H1 (cell line): Measurements from ENCODE around the gene RPTOR. TPM values are rescaled to one million over a fixed set of nuclear protein-coding genes. Genes with fewer than 3 reads are reported as not detected.

Experiments
- CTCF ChIA-PET: fragments of 300-600 bp; sonication (Branson Sonifier 250); formaldehyde crosslinking; loops from one replicate; lab custom pipeline; 2021; ENCODE audit not compliant: partially characterized antibody; lab: Charles Lee
- POLR2A ChIA-PET: fragments of 300-600 bp; sonication (Branson Sonifier 250); formaldehyde crosslinking; loops from one replicate; lab custom pipeline; 2021; ENCODE audit warnings: inconsistent platforms; ENCODE audit not compliant: partially characterized antibody; lab: Charles Lee
- DNase-seq, 2 experiments: peaks; one replicate each; pipeline versions ENCODE4 v3.0.0 to v3.0.0-alpha.2; 2010 to 2022; ENCODE audit warnings: low spot score in 2 of 2, low read depth in 1 of 2, mixed read lengths in 1 of 2
- FAIRE-seq: peaks from 2 replicates; lab custom pipeline; 2011; peaks lifted over from hg19 to GRCh38; lab: Jason Lieb, UNC
- H2AFZ ChIP-seq: 2 replicates; pipeline ENCODE4 v1.8.1; 2012; ENCODE audit warnings: low read length, inconsistent platforms
- H2AK5ac ChIP-seq: 2 replicates; pipeline ENCODE4 v1.6.1; 2013; ENCODE audit warnings: low read depth, low read length
- H2BK120ac ChIP-seq: replicated peaks from 2 replicates; pipeline ENCODE3; 2013; ENCODE audit warnings: low read depth, low read length, inconsistent platforms
- H2BK12ac ChIP-seq: 2 replicates; pipeline ENCODE4 v1.6.1; 2013; ENCODE audit warnings: low read depth, low read length
- H2BK15ac ChIP-seq: 2 replicates; pipeline ENCODE4 v1.6.1; 2013; ENCODE audit warnings: low read length
- H2BK20ac ChIP-seq: 2 replicates; pipeline ENCODE4 v1.6.1; 2013; ENCODE audit warnings: low read length
- H2BK5ac ChIP-seq: 2 replicates; pipeline ENCODE4 v1.6.1; 2013; ENCODE audit warnings: low read depth, low read length
- H3K14ac ChIP-seq: 2 replicates; pipeline ENCODE4 v1.6.1; 2013; ENCODE audit warnings: inconsistent platforms; ENCODE audit not compliant: insufficient read length
- H3K18ac ChIP-seq: 2 replicates; pipeline ENCODE4 v1.6.1; 2013; ENCODE audit warnings: low read length; ENCODE audit errors: extremely low read depth
- H3K23ac ChIP-seq: 2 replicates; pipeline ENCODE4 v1.6.1; 2013; ENCODE audit warnings: inconsistent platforms; ENCODE audit not compliant: insufficient read length
- H3K23me2 ChIP-seq: 2 replicates; pipeline ENCODE4 v1.6.1; 2013; ENCODE audit warnings: low read depth, low read length
- H3K27ac ChIP-seq: 2 replicates; pipeline ENCODE4 v1.6.1; 2011; ENCODE audit warnings: low read depth, low read length, inconsistent platforms
- H3K27me3 ChIP-seq, 4 experiments: replicated peaks in 1 of 4; 1 replicate in 1 of 4; 2 replicates in 3 of 4; pipeline versions ENCODE4 v1.6.1 to v1.8.1; 2011 to 2013; ENCODE audit warnings: low read length in 3 of 4, mild to moderate bottlenecking in 3 of 4, inconsistent platforms in 2 of 4, mixed read lengths in 2 of 4, moderate library complexity in 1 of 4; ENCODE audit not compliant: control insufficient read depth in 3 of 4, insufficient read depth in 3 of 4; ENCODE audit errors: extremely low read depth in 1 of 4
- H3K36me3 ChIP-seq, 4 experiments: 2 replicates each; pipeline versions ENCODE4 v1.6.1 to v1.8.1; 2011 to 2013; ENCODE audit warnings: mild to moderate bottlenecking in 4 of 4, low read length in 3 of 4, moderate library complexity in 2 of 4, control low read depth in 1 of 4, inconsistent platforms in 1 of 4; ENCODE audit not compliant: insufficient read depth in 4 of 4, control insufficient read depth in 2 of 4
- H3K4ac ChIP-seq: replicated peaks from 2 replicates; pipeline ENCODE3; 2013; ENCODE audit warnings: low read length, low read depth, mixed read lengths, inconsistent platforms; ENCODE audit not compliant: insufficient read length
- H3K4me1 ChIP-seq, 4 experiments: replicated peaks in 1 of 4; 1 replicate in 1 of 4; 2 replicates in 3 of 4; pipeline versions ENCODE4 v1.6.1 to v1.8.1; 2011 to 2013; ENCODE audit warnings: low read length in 3 of 4, inconsistent platforms in 2 of 4, mixed read lengths in 1 of 4; ENCODE audit not compliant: insufficient read depth in 4 of 4, control insufficient read depth in 3 of 4
- H3K4me2 ChIP-seq, 2 experiments: 2 replicates each; pipeline versions ENCODE4 v1.6.1 to v1.8.1; 2011 to 2013; ENCODE audit warnings: low read depth in 2 of 2, low read length in 2 of 2, control low read depth in 1 of 2, inconsistent platforms in 1 of 2, mild to moderate bottlenecking in 1 of 2; ENCODE audit not compliant: insufficient read depth in 1 of 2
- H3K4me3 ChIP-seq, 4 experiments: fragments of 200-600, 300-600 bp in 1 of 4; sonication (generic), shearing (Covaris generic), sonication (Bioruptor Twin) in 1 of 4; 2 replicates each; pipeline versions ENCODE4 v1.5.1 to v1.8.1; 2011 to 2016; ENCODE audit warnings: low read length in 4 of 4, low read depth in 3 of 4, control low read depth in 2 of 4, inconsistent platforms in 2 of 4, mild to moderate bottlenecking in 2 of 4, mixed read lengths in 1 of 4, moderate library complexity in 1 of 4; ENCODE audit not compliant: insufficient read depth in 2 of 4; ENCODE audit errors: extremely low read depth in 1 of 4
- H3K56ac ChIP-seq: replicated peaks from 2 replicates; pipeline ENCODE3; 2013; ENCODE audit warnings: low read depth, mild to moderate bottlenecking, mixed read lengths, low read length, inconsistent platforms; ENCODE audit not compliant: insufficient read length
- H3K79me1 ChIP-seq: 2 replicates; pipeline ENCODE4 v1.6.1; 2013; ENCODE audit warnings: low read depth, low read length, control low read depth
- H3K79me2 ChIP-seq, 2 experiments: 2 replicates each; pipeline versions ENCODE4 v1.6.1 to v1.8.1; 2012 to 2013; ENCODE audit warnings: low read length in 2 of 2, mild to moderate bottlenecking in 2 of 2, inconsistent platforms in 1 of 2; ENCODE audit not compliant: insufficient read depth in 2 of 2, control insufficient read depth in 1 of 2
- H3K9ac ChIP-seq, 4 experiments: replicated peaks in 1 of 4; 1 replicate in 1 of 4; 2 replicates in 3 of 4; pipeline versions ENCODE4 v1.6.1 to v1.8.1; 2011 to 2013; ENCODE audit warnings: low read depth in 3 of 4, low read length in 3 of 4, control low read depth in 2 of 4, mild to moderate bottlenecking in 2 of 4, moderate library complexity in 2 of 4, inconsistent platforms in 1 of 4; ENCODE audit errors: extremely low read depth in 1 of 4
- H3K9me3 ChIP-seq, 2 experiments: 2 replicates each; pipeline versions ENCODE4 v1.6.1 to v1.8.1; 2012 to 2013; ENCODE audit warnings: mild to moderate bottlenecking in 2 of 2, moderate library complexity in 2 of 2, control low read depth in 1 of 2, inconsistent platforms in 1 of 2, low read depth in 1 of 2, low read length in 1 of 2, mixed read lengths in 1 of 2; ENCODE audit not compliant: insufficient read depth in 2 of 2
- H4K20me1 ChIP-seq, 2 experiments: replicated peaks in 1 of 2; 2 replicates each; pipeline versions ENCODE3 to v1.8.1; 2011 to 2013; ENCODE audit warnings: inconsistent platforms in 2 of 2, low read length in 2 of 2, mild to moderate bottlenecking in 1 of 2; ENCODE audit not compliant: insufficient read depth in 2 of 2, control insufficient read depth in 1 of 2
- H4K5ac ChIP-seq: 2 replicates; pipeline ENCODE4 v1.6.1; 2013; ENCODE audit warnings: low read length, low read depth, mixed read lengths, inconsistent platforms; ENCODE audit not compliant: insufficient read length
- H4K8ac ChIP-seq: 2 replicates; pipeline ENCODE4 v1.8.0; 2013; ENCODE audit warnings: mild to moderate bottlenecking, moderate library complexity, low read length, inconsistent platforms; ENCODE audit not compliant: insufficient read depth; ENCODE audit errors: extremely low read depth
- H4K91ac ChIP-seq: replicated peaks from 2 replicates; pipeline ENCODE3; 2013; ENCODE audit warnings: low read length, mixed read lengths, inconsistent platforms; ENCODE audit not compliant: insufficient read length
- SIN3A ChIP-seq, 2 experiments: IDR thresholded peaks in 1 of 2; conservative IDR thresholded peaks in 1 of 2; 2 replicates each; pipeline ENCODE4 v1.6.1; 2011 to 2012; ENCODE audit warnings: low read length in 2 of 2, improper control_type of control experiment in 1 of 2, low read depth in 1 of 2, mild to moderate bottlenecking in 1 of 2
- WGBS, 2 experiments: shearing (Covaris generic) in 1 of 2; methylation state at CpG; one replicate each; pipeline versions ENCODE4 v1.1.6 to v1.1.7; 2013 to 2015; ENCODE audit warnings: low lambda C conversion rate in 2 of 2, mixed read lengths in 2 of 2, inconsistent platforms in 1 of 2, low coverage in 1 of 2, missing lambda C conversion rate in 1 of 2; ENCODE audit not compliant: insufficient replicate concordance in 2 of 2, insufficient coverage in 1 of 2, insufficient read length in 1 of 2; ENCODE audit errors: extremely low coverage in 1 of 2, missing lambda C conversion rate in 1 of 2; 5-methylcytosine and 5-hydroxymethylcytosine counted together
- polyA plus RNA-seq, 7 experiments: library from polyadenylated mRNA; depleted of rRNA in 3 of 7; stranded (reverse) in 5 of 7; unstranded in 2 of 7; fragments of >200 nt in 5 of 7; fragments of 200-250 nt in 2 of 7; gene quantifications; 1 replicate in 5 of 7; 2 replicates in 1 of 7; 4 replicates in 1 of 7; pipeline versions ENCODE4 v1.2.1 to v1.2.3, GENCODE V29; 2011 to 2013; ENCODE audit warnings: missing spikeins in 2 of 7, mixed read lengths in 2 of 7
- total RNA-seq: library from RNA; stranded (reverse); fragmentation: NEBNext Ultra II Directional; extraction: Animal tissue kit (Norgen Biotek cat#: 25700); gene quantifications from 2 replicates; pipeline ENCODE4 v1.2.1, GENCODE V29; 2021

RPTOR gene
- total and polyA plus RNA-seq, 2 of the 8 experiments (the other 6 are each of a cell fraction or from before 2014, with no cell fraction given), result 6.9 to 28.7 TPM

- no peak overlapping the region for H3K4me2 ChIP-seq
- no peak overlapping the region for H3K9ac ChIP-seq
Measured at GRCh38 chr17:80790021-80790765, 245.6 kb downstream of the RPTOR start.

More at GRCh38 chr17:80790021-80790765, 245.6 kb downstream of the RPTOR start:
- POLR2A ChIA-PET, result interaction anchor here (1.3 kb wide), 1 partner anchor 16 kb away, joined by 4 read pairs; no protein-coding TSS in a partner anchor
- H3K9me3 ChIP-seq, result no peaks in the 10 kb centered on the region
- H3K14ac ChIP-seq, result no peak overlapping the region
- no peaks in the 10 kb centered on the region for H3K79me2 ChIP-seq
- TF ChIP-seq SIN3A (conservative IDR thresholded peaks at IDR 0.05 in 1 of 2, IDR thresholded peaks at IDR 0.05 in 1 of 2; ENCODE audit: low read depth in 1 of 2, low read length in 2 of 2), result no peak
- no peak overlapping the region for H4K5ac ChIP-seq
- no peaks in the 10 kb centered on the region for H3K27me3 ChIP-seq
- no peak overlapping the region for H2AK5ac ChIP-seq
- no peak overlapping the region for H3K56ac ChIP-seq
- H3K4me1 ChIP-seq, result peaks cover 0 to 4% (median 3%) of the 10 kb centered on the region in 4 experiments; a peak in 4 of 7 replicates
- no peak overlapping the region for H3K23ac ChIP-seq
- H3K18ac ChIP-seq, result no peak overlapping the region
- H4K20me1 ChIP-seq, result peaks cover 0 to 3% of the 10 kb centered on the region in 2 experiments
- H2AFZ ChIP-seq, result no peak overlapping the region
- H3K27ac ChIP-seq, result no peak overlapping the region
- H2BK15ac ChIP-seq, result no peak overlapping the region
- no peak overlapping the region for H2BK5ac ChIP-seq
- H3K79me1 ChIP-seq, result no peaks in the 10 kb centered on the region
- H2BK120ac ChIP-seq, result no peak overlapping the region
- no peak overlapping the region for H3K4ac ChIP-seq
- H3K23me2 ChIP-seq, result no peaks in the 10 kb centered on the region
- H3K36me3 ChIP-seq, result no peaks in the 10 kb centered on the region
- CTCF ChIA-PET, result interaction anchor here (0.6 to 1.7 kb wide), 6 partner anchors 24 to 297 kb away, joined by 3 to 4 read pairs (median 3); no protein-coding TSS in a partner anchor
- no peak overlapping the region; the same call in 1 of the 2 replicates for H4K8ac ChIP-seq
- FAIRE-seq (no peak), DNase-seq (no peak)
- no peak overlapping the region for H3K4me3 ChIP-seq
- 88% methylated on average over 13 of the region's 13 CpGs; no CpG with 5 or more reads in 1 of the 2 experiments for WGBS, 2 experiments
- no peak overlapping the region for H4K91ac ChIP-seq
- no peak overlapping the region for H2BK12ac ChIP-seq
- no peak overlapping the region for H2BK20ac ChIP-seq
